ENCODE measurements around the gene VWCE.

The VWCE gene

DNA sequence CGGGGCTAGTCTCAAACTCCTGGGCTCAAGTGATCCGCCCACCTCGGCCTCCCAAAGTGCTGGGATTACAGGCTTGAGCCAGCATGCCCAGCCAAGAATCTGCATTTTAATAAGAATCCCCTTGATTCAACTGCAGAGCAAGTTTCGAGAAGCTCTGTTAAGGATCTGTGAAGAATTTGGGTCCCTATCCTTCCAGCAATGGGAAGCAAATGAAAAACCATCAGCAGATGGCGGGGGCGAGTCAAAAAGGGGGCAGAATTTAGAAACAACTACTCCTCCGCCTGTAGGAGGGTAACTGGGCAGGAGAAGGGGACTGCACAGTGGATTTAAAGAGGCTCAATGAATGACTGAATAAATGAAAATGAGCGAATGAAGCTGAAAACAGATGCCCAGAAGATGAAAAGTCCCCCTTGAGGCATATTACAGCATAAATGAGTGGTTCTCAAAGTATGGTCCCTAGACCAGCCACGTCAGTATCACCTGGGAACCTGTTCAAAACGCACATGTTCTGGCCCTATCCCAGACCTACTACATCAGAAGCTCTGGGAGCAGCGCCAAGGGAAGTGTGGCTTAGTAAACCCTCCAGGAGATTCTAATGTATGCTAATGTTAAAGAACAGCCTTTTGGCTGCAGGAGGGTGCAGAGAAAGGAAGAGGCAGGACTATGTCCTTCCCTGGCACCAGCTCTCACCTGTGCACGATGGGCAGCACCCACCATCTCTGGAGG is 15.0 kb downstream of the VWCE start:
- no peak overlapping the region for H3K4me3 ChIP-seq (ENCODE audit: low read length in 2 of 2)
- peaks cover 5 to 6% of the 10 kb centered on the region in 2 donors for H3K27me3 ChIP-seq (ENCODE audit: control insufficient read depth in 1 of 2, insufficient read depth in 2 of 2, low read length in 2 of 2)

DNA sequence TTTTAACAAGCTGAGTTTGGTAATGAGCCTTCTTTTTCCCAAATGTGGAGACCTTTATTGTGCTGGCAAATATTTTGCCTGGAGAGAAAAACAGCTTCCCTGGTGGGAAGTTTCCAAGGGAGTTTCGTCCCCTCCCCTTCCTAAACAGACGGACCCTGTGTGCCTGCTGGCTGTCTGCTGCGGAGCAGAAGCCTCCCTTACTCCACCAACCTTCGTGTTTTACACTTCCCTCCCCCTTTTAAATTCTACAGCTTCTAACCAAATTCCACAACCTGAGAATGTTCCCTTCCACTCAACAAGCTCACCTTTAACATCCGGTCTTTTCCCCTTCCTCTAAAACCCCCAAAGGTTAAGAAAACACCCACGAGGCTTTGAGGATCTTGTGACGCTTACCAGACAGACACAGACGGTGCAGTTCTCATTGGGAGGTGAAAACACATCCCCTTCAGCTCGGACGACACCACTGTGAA is 17.1 kb downstream of the VWCE start:
- H3K27ac ChIP-seq (ENCODE audit: low read length), result no peak overlapping the region
- no peak overlapping the region for H3K9ac ChIP-seq (ENCODE audit: low read length in 2 of 2)
- H3K27me3 ChIP-seq (ENCODE audit: control insufficient read depth in 1 of 2, insufficient read depth in 2 of 2, low read length in 2 of 2), result peaks cover 6 to 8% of the 10 kb centered on the region in 2 donors
- H3K4me3 ChIP-seq (ENCODE audit: low read length in 2 of 2), result no peak overlapping the region
- H3K36me3 ChIP-seq (ENCODE audit: control insufficient read depth in 2 of 2, insufficient read depth in 2 of 2, low read length in 2 of 2), result no peaks in the 10 kb centered on the region
- no peaks in the 10 kb centered on the region for H3K4me1 ChIP-seq (ENCODE audit: control insufficient read depth, insufficient read depth, low read length)
- no peaks in the 10 kb centered on the region for H3K9me3 ChIP-seq (ENCODE audit: control insufficient read depth in 2 of 2, low read length in 2 of 2)

More for the DNA sequence above, 15.0 kb downstream of the VWCE start:
- no peaks in the 10 kb centered on the region for H3K4me1 ChIP-seq (ENCODE audit: control insufficient read depth, insufficient read depth, low read length)
- H3K9ac ChIP-seq (ENCODE audit: low read length in 2 of 2), result no peak overlapping the region
- H3K36me3 ChIP-seq (ENCODE audit: control insufficient read depth in 2 of 2, insufficient read depth in 2 of 2, low read length in 2 of 2), result no peaks in the 10 kb centered on the region
- H3K27ac ChIP-seq (ENCODE audit: low read length), result no peak overlapping the region
- H3K9me3 ChIP-seq (ENCODE audit: control insufficient read depth in 2 of 2, low read length in 2 of 2), result peaks cover 3% of the 10 kb centered on the region in 2 donors

DNA sequence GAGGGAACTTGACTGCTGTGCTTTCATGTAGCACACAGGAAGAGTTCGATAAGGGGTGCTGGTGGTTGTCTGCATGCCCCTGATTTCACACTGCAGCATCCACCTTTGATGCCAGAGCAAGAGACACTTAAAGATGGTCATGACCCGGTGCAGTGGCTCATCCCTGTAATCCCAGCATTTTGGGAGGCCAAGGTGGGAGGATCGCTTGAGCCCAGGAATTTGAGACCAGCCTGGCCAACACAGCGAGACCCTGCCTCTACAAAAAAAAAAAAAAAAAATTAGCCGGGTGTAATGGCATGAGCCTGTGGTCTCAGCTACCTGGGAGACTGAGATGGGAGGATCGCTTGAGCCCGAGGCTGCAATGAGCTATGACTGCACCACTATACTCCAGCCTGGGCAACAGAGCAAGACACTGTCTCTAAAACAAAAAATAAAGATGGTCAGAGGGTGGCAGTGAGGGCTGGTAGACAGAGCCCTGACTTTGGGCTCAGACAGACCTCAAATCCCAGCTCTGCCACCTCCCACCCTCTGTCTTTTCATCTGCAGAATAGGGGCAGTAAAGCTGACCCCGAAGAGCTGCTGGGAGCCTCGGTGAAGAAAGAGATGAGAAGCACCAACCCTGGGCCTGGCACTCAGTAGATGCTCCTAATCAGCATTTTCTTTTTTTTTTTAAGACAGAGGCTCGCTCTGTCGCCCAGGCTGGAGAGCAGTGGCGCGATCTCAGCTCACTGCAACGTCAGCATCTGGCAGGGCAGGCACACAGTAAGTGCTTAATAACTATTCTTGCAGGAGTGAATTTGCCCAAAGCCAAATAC is 17.7 kb downstream of the VWCE start:
- no peaks in the 10 kb centered on the region for H3K36me3 ChIP-seq (ENCODE audit: control insufficient read depth in 2 of 2, insufficient read depth in 2 of 2, low read length in 2 of 2)

DNA sequence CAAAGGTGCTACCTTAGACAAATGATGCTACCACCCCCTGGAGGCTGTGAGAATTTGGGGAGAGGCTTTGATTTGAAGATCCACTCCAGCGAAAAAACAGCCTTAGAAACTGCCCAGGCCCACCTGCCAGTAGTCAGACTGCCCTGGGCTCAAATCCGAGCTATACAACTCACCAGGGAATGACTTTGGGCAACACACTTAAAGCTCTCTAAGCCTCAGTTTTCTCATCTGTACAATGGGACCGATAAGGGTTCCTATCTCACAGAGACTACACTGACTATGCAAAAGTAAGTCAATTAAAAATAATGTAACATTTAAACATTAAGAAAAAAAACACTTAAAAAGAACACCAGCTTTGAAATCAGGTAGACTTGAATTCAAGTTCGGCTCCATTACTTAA is 19.9 kb downstream of the VWCE start:
- no peaks in the 10 kb centered on the region for H3K4me1 ChIP-seq (ENCODE audit: control insufficient read depth, insufficient read depth, low read length)
- no peaks in the 10 kb centered on the region for H3K9me3 ChIP-seq (ENCODE audit: control insufficient read depth in 2 of 2, low read length in 2 of 2)
- no peak overlapping the region for H3K9ac ChIP-seq (ENCODE audit: low read length in 2 of 2)
- no peak overlapping the region for H3K4me3 ChIP-seq (ENCODE audit: low read length in 2 of 2)
- H3K27me3 ChIP-seq (ENCODE audit: control insufficient read depth in 1 of 2, insufficient read depth in 2 of 2, low read length in 2 of 2), result peaks cover 0 to 4% of the 10 kb centered on the region in 2 donors
- no peak overlapping the region for H3K27ac ChIP-seq (ENCODE audit: low read length)
- H3K36me3 ChIP-seq (ENCODE audit: control insufficient read depth in 2 of 2, insufficient read depth in 2 of 2, low read length in 2 of 2), result no peaks in the 10 kb centered on the region

More for the DNA sequence above, 17.7 kb downstream of the VWCE start:
- H3K9me3 ChIP-seq (ENCODE audit: control insufficient read depth in 2 of 2, low read length in 2 of 2), result no peaks in the 10 kb centered on the region
- peaks cover 6 to 8% of the 10 kb centered on the region in 2 donors for H3K27me3 ChIP-seq (ENCODE audit: control insufficient read depth in 1 of 2, insufficient read depth in 2 of 2, low read length in 2 of 2)
- H3K27ac ChIP-seq (ENCODE audit: low read length), result no peak overlapping the region
- H3K9ac ChIP-seq (ENCODE audit: low read length in 2 of 2), result no peak overlapping the region
- H3K4me1 ChIP-seq (ENCODE audit: control insufficient read depth, insufficient read depth, low read length), result no peaks in the 10 kb centered on the region
- H3K4me3 ChIP-seq (ENCODE audit: low read length in 2 of 2), result no peak overlapping the region

DNA sequence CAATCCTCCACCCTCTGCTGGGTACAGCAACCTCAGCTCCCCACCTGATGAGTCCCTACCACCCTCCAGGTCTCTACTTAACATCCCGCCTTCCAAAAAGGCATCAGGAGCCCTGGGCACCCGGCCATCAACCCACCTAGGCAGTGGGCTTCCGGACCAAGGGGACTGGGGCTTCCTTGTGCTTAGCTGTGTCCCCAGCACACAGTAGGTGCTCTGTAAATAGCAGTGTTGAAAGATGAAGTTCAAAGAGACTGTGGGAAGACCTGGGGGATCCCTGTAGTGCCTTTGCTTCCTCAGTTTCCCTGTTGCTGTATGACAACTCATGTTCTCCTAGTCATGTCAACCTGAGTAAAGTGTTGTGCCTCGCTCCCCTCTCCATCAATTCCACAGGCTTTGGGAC is 21.0 kb downstream of the VWCE start:
- Histone ChIP-seq H3K9ac (ENCODE audit: low read length in 2 of 2) (no peak overlapping the region), H3K27ac (ENCODE audit: low read length) (no peak overlapping the region), H3K27me3 (ENCODE audit: control insufficient read depth in 1 of 2, insufficient read depth in 2 of 2, low read length in 2 of 2) (peaks cover 0 to 4% of the 10 kb centered on the region in 2 donors), H3K4me1 (ENCODE audit: control insufficient read depth, insufficient read depth, low read length) (no peaks in the 10 kb centered on the region), H3K36me3 (ENCODE audit: control insufficient read depth in 2 of 2, insufficient read depth in 2 of 2, low read length in 2 of 2) (no peaks in the 10 kb centered on the region), H3K9me3 (ENCODE audit: control insufficient read depth in 2 of 2, low read length in 2 of 2) (no peaks in the 10 kb centered on the region), H3K4me3 (ENCODE audit: low read length in 2 of 2) (no peak overlapping the region)

DNA sequence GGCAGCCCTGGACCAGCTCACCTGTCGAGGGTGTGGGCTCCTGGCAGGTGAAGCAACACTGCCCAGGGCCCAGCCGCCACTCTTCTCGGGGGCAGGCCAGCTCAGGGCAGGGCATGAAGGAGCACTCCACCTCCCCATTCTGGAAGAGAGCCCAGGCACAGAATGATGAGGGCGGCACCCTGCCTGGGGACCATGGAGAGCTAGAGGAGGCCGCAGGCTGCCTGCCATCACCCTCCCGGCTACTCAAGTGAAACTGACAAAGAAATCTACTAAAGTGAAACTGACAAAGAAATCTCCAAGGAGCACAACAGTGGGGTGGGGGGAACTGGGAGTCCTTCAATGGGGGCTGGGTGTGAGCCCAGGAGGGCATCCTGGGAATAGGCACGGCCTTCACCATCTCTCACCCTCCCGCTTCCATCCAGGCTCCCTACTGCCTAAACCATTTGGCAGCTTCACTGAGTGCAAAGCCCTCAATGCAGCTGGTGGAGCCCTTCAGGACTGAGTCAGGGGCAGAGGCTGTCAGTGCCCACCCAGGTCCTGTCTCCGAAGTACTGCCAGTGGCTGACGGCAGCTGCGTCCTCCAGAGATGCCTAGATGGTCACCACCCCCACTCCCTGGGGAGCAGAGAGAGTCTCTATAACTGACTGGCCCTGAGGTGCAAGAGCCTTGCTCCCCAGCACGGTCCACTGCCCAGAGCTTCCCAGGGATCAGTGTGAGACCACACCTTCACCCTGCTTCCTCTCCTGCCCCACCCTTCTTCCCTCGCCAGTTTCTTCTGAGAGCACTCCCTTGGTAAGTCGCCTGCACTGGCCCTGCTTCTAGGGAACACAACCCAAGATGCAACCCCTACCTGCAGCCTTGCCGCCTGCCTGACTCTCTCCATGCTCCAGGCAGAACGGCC is 21.7 kb downstream of the VWCE start:
- H3K4me3 ChIP-seq (ENCODE audit: low read length in 2 of 2), result no peak overlapping the region
- peaks cover 0 to 3% of the 10 kb centered on the region in 2 donors for H3K27me3 ChIP-seq (ENCODE audit: control insufficient read depth in 1 of 2, insufficient read depth in 2 of 2, low read length in 2 of 2)
- H3K9me3 ChIP-seq (ENCODE audit: control insufficient read depth in 2 of 2, low read length in 2 of 2), result no peaks in the 10 kb centered on the region
- H3K9ac ChIP-seq (ENCODE audit: low read length in 2 of 2), result no peak overlapping the region
- H3K27ac ChIP-seq (ENCODE audit: low read length), result no peak overlapping the region
- no peaks in the 10 kb centered on the region for H3K4me1 ChIP-seq (ENCODE audit: control insufficient read depth, insufficient read depth, low read length)
- H3K36me3 ChIP-seq (ENCODE audit: control insufficient read depth in 2 of 2, insufficient read depth in 2 of 2, low read length in 2 of 2), result no peaks in the 10 kb centered on the region

DNA sequence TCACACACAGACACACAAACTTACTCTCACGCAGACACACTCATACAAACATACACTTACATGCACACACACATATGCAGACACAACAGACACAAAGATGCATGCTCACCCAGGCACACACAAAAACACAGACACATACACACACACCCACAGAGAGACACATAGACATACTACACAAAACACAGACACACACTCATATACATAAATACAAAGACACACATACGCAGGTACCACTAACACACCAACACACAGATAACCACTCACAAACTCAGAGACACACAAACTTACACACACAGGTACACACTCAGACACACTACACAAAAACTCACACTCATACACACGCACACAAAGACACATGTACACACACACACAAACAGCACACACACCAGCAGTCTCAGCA is 22.4 kb downstream of the VWCE start:
- H3K27ac ChIP-seq (ENCODE audit: low read length), result no peak overlapping the region
- H3K9ac ChIP-seq (ENCODE audit: low read length in 2 of 2), result no peak overlapping the region
- H3K36me3 ChIP-seq (ENCODE audit: control insufficient read depth in 2 of 2, insufficient read depth in 2 of 2, low read length in 2 of 2), result no peaks in the 10 kb centered on the region
- H3K9me3 ChIP-seq (ENCODE audit: control insufficient read depth in 2 of 2, low read length in 2 of 2), result no peaks in the 10 kb centered on the region
- no peaks in the 10 kb centered on the region for H3K4me1 ChIP-seq (ENCODE audit: control insufficient read depth, insufficient read depth, low read length)
- H3K4me3 ChIP-seq (ENCODE audit: low read length in 2 of 2), result no peak overlapping the region
- H3K27me3 ChIP-seq (ENCODE audit: control insufficient read depth in 1 of 2, insufficient read depth in 2 of 2, low read length in 2 of 2), result peaks cover 0 to 3% of the 10 kb centered on the region in 2 donors

DNA sequence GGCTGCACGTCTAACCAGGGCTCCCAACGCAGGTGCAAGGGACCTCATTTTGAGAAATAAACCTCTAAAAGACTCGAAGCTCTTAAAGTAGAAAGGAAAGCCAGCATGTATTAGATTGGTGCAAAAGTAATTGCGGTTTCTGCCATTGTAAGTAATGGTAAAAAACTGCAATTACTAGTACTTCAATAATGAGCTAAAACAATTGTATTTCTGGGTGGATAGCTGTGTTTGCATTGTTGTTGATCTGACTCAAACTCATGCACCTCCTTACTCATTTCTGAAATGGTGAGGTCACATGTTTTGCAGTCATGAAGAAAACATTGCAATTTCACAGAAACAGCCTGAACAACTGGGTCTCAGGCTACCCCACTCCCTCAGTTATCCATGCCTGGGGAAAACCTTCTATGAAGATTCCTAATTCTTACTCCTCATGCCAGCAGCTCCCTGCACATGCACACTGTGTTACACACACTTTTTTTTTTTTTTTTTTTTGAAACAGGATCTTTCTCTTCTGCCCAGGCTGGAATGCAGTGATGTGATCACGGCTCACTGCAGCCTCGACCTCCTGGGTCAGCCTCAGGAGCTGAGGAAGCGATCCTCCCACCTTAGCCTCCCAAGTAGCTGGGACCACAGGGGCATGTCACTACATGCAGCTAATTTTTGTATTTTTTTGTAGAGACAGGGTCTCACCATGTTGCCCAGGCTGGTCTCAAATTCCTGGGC is 24.6 kb downstream of the VWCE start:
- H3K36me3 ChIP-seq (ENCODE audit: control insufficient read depth in 2 of 2, insufficient read depth in 2 of 2, low read length in 2 of 2), result no peaks in the 10 kb centered on the region
- H3K27ac ChIP-seq (ENCODE audit: low read length), result no peak overlapping the region
- H3K4me1 ChIP-seq (ENCODE audit: control insufficient read depth, insufficient read depth, low read length), result no peaks in the 10 kb centered on the region
- no peak overlapping the region for H3K9ac ChIP-seq (ENCODE audit: low read length in 2 of 2)
- H3K9me3 ChIP-seq (ENCODE audit: control insufficient read depth in 2 of 2, low read length in 2 of 2), result no peaks in the 10 kb centered on the region
- H3K27me3 ChIP-seq (ENCODE audit: control insufficient read depth in 1 of 2, insufficient read depth in 2 of 2, low read length in 2 of 2), result peaks cover 0 to 3% of the 10 kb centered on the region in 2 donors
- H3K4me3 ChIP-seq (ENCODE audit: low read length in 2 of 2), result no peak overlapping the region

DNA sequence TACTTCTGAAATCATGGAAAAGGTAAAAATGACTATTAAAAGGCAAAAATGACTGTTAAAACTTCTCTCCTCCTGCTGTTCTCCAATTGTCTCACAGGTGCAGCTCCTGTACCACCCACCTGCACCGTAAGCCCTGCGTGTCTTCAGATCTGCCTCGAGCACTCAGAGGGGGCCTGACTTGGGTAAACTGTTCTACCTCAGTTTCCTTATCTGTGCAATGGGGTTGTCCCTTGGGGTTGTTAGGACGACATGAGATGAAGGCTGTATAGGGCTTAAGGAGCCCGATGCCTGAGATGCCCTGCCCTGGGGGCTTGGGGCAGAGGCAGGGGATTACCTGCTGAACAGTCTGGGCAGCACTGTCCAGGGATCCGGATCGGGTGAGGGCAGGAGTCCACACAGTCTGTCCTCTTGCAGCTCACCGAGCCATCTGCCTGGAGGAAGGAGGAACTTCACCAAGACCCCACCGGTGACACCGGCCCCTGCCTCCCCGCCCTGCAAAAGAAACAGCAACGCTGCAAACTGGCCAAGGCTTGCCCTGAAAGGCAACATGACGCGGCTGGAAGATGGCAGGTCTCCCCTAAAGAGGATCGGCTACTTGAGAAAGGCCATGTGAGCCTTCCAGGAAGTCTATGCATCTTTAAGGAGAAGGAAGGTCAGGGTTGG is 26.4 kb downstream of the VWCE start:
- no peaks in the 10 kb centered on the region for H3K4me1 ChIP-seq (ENCODE audit: control insufficient read depth, insufficient read depth, low read length)
- H3K4me3 ChIP-seq (ENCODE audit: low read length in 2 of 2), result no peak overlapping the region
- H3K27ac ChIP-seq (ENCODE audit: low read length), result no peak overlapping the region
- H3K9me3 ChIP-seq (ENCODE audit: control insufficient read depth in 2 of 2, low read length in 2 of 2), result no peaks in the 10 kb centered on the region
- H3K27me3 ChIP-seq (ENCODE audit: control insufficient read depth in 1 of 2, insufficient read depth in 2 of 2, low read length in 2 of 2), result peaks cover 0 to under 1% of the 10 kb centered on the region in 2 donors
- H3K9ac ChIP-seq (ENCODE audit: low read length in 2 of 2), result no peak overlapping the region
- no peaks in the 10 kb centered on the region for H3K36me3 ChIP-seq (ENCODE audit: control insufficient read depth in 2 of 2, insufficient read depth in 2 of 2, low read length in 2 of 2)

All from stomach smooth muscle (tissue), 2 donors.